Esophagus squamous epithelium (tissue), 4 donors: ENCODE measurements around the gene RGS10.

Experiments used
- POLR2A ChIP-seq, 4 donors: fragments of 450-650 bp; IDR thresholded peaks; one replicate each; pipeline ENCODE4 v1.6.1; 2017; ENCODE audit warnings: antibody characterized with exemption in 4 of 4, mild to moderate bottlenecking in 4 of 4, moderate library complexity in 3 of 4
- TF ChIP-seq, protein P1 (sequence below), 6 experiments: fragments of 450-650 bp in 4 of 6; fragments of 200-600 bp in 2 of 6; sonication (generic) in 2 of 6; IDR thresholded peaks; one replicate each; pipeline ENCODE4 v1.5.1; 2016 to 2019; ENCODE audit warnings: antibody characterized with exemption in 6 of 6, mild to moderate bottlenecking in 4 of 6, moderate library complexity in 4 of 6

DNA sequence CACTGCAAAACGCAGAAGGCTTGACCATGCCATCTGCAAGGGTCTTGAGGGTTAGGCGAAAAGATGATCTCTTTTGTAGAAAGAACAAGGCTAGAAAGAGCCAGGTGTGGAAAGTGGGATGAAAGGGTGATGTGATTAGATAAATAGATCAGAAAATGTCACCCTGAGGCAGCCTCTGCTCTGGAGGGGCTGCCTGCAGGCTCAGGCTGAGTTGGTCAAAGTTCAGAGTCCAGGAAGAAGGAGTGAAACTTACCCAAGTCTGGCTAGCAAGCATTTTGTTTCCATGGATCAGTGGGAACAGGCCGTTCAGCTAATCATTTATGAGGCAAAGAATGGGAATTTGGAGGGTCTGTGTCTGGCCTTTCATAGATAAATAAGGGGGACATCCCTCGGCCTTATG is 79.7 kb downstream of the RGS10 start:
- TF ChIP-seq, protein P1, sequence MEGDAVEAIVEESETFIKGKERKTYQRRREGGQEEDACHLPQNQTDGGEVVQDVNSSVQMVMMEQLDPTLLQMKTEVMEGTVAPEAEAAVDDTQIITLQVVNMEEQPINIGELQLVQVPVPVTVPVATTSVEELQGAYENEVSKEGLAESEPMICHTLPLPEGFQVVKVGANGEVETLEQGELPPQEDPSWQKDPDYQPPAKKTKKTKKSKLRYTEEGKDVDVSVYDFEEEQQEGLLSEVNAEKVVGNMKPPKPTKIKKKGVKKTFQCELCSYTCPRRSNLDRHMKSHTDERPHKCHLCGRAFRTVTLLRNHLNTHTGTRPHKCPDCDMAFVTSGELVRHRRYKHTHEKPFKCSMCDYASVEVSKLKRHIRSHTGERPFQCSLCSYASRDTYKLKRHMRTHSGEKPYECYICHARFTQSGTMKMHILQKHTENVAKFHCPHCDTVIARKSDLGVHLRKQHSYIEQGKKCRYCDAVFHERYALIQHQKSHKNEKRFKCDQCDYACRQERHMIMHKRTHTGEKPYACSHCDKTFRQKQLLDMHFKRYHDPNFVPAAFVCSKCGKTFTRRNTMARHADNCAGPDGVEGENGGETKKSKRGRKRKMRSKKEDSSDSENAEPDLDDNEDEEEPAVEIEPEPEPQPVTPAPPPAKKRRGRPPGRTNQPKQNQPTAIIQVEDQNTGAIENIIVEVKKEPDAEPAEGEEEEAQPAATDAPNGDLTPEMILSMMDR (IDR thresholded peaks at IDR 0.05) = no peak
- TF ChIP-seq POLR2A (IDR thresholded peaks at IDR 0.05) = no peak
